Frontal cortex (tissue), 4 donors: ENCODE measurements around the gene PALLD. TPM values are rescaled to one million over a fixed set of nuclear protein-coding genes. Genes with fewer than 3 reads are reported as not detected.

Experiments used
- DNase-seq, 2 donors: peaks; one replicate each; pipeline ENCODE4 v3.0.0; 2012; ENCODE audit warnings: low spot score in 2 of 2
- FAIRE-seq: peaks from 2 replicates; lab custom pipeline; 2012; peaks lifted over from hg19 to GRCh38; lab: Jason Lieb, UNC
- total RNA-seq: library from RNA; depleted of rRNA; stranded (reverse); fragments of >200 nt; gene quantifications from one replicate; pipeline ENCODE4 v1.2.3, GENCODE V29; 2014
- donor health status: control.
- donor health status: control.
- donor health status: control.

PALLD gene
- total RNA-seq, 1 donor from 2014 or later = 17.1 TPM

GRCh38 chr4:168852387-168852786 is 355.5 kb downstream of the PALLD start:
- DNase-seq (no peak), FAIRE-seq (no peak)

- no peak for FAIRE-seq
- no peak for DNase-seq
Observed at GRCh38 chr4:168852933-168853713, 356.3 kb downstream of the PALLD start.

GRCh38 chr4:168853770-168854169 is 356.9 kb downstream of the PALLD start:
- FAIRE-seq (no peak), DNase-seq (no peak)

GRCh38 chr4:168854350-168854921 is 357.6 kb downstream of the PALLD start:
- DNase-seq (no peak), FAIRE-seq (no peak)

- no peak for DNase-seq
- no peak for FAIRE-seq
Observed at GRCh38 chr4:168856312-168856711, 359.5 kb downstream of the PALLD start.

GRCh38 chr4:168857009-168857408 is 360.2 kb downstream of the PALLD start:
- DNase-seq = no peak
- no peak for FAIRE-seq

- DNase-seq (no peak), FAIRE-seq (no peak)
Observed at GRCh38 chr4:168857546-168858314, 360.9 kb downstream of the PALLD start.

GRCh38 chr4:168859100-168859499 is 362.2 kb downstream of the PALLD start:
- FAIRE-seq = no peak
- no peak for DNase-seq

GRCh38 chr4:168859888-168860694 is 363.2 kb downstream of the PALLD start:
- no peak for FAIRE-seq
- no peak for DNase-seq

- FAIRE-seq (no peak), DNase-seq (no peak)
Observed at GRCh38 chr4:168860827-168861226, 364.0 kb downstream of the PALLD start.

- peak; percentile 17 for FAIRE-seq
Observed at GRCh38 chr4:168863719-168864647, 367.1 kb downstream of the PALLD start.

GRCh38 chr4:168864821-168865541 is 368.1 kb downstream of the PALLD start:
- DNase-seq (no peak), FAIRE-seq (no peak)

More at GRCh38 chr4:168863719-168864647, 367.1 kb downstream of the PALLD start:
- no peak for DNase-seq

- DNase-seq (no peak), FAIRE-seq (no peak)
Observed at GRCh38 chr4:168865854-168866253, 369.0 kb downstream of the PALLD start.

- no peak for DNase-seq
- FAIRE-seq = no peak
Observed at GRCh38 chr4:168866635-168867034, 369.8 kb downstream of the PALLD start.

GRCh38 chr4:168867128-168867527 is 370.3 kb downstream of the PALLD start:
- FAIRE-seq = no peak

GRCh38 chr4:168868044-168868781 is 371.4 kb downstream of the PALLD start:
- DNase-seq (no peak), FAIRE-seq (no peak)

More at GRCh38 chr4:168867128-168867527, 370.3 kb downstream of the PALLD start:
- DNase-seq = no peak

- FAIRE-seq (no peak), DNase-seq (no peak)
Observed at GRCh38 chr4:168868802-168869201, 371.9 kb downstream of the PALLD start.

GRCh38 chr4:168870004-168870403 is 373.2 kb downstream of the PALLD start:
- DNase-seq = no peak
- no peak for FAIRE-seq
